NCI-H2029 treated with DMSO at 0.1 percent for 48 hours (cell line): ENCODE data around the gene KRT74.

Source experiments
- DNase-seq: peaks from one replicate; lab custom pipeline; 2025; lab: John Stamatoyannopoulos, UW

Gene KRT74

GRCh38 chr12:52573306-52573705 lies 337 bp downstream of the KRT74 start:
- no peak for DNase-seq

GRCh38 chr12:52570511-52570910 lies 3.1 kb downstream of the KRT74 start:
- no peak for DNase-seq

GRCh38 chr12:52568111-52568510 lies 5.5 kb downstream of the KRT74 start:
- DNase-seq: no peak

GRCh38 chr12:52566847-52567291 lies 6.8 kb downstream of the KRT74 start:
- DNase-seq: no peak

GRCh38 chr12:52564582-52564981 lies 9.1 kb downstream of the KRT74 start:
- peak; percentile 52 for DNase-seq

GRCh38 chr12:52561880-52562449 lies 11.7 kb downstream of the KRT74 start:
- DNase-seq: peak; percentile 22

- no peak for DNase-seq
Measured at GRCh38 chr12:52559979-52560378, 13.7 kb downstream of the KRT74 start.

- no peak for DNase-seq
Measured at GRCh38 chr12:52558781-52559445, 14.7 kb downstream of the KRT74 start.

- DNase-seq: no peak
Measured at GRCh38 chr12:52557476-52557875, 16.2 kb downstream of the KRT74 start.

- DNase-seq: no peak
Measured at GRCh38 chr12:52555577-52555976, 18.1 kb downstream of the KRT74 start.

GRCh38 chr12:52552681-52553195 lies 20.9 kb downstream of the KRT74 start, which contains the start of gene KRT71:
Gene KRT71, minus strand, starts transcription at chr12:52553145. Its CDS starts 68 bp downstream, at chr12:52553077.
- DNase-seq: no peak

GRCh38 chr12:52552055-52552454 lies 21.6 kb downstream of the KRT74 start:
- no peak for DNase-seq

GRCh38 chr12:52551216-52551865 lies 22.3 kb downstream of the KRT74 start:
- no peak for DNase-seq

GRCh38 chr12:52546126-52546525 lies 27.5 kb downstream of the KRT74 start:
- DNase-seq: no peak

- no peak for DNase-seq
Measured at GRCh38 chr12:52543985-52544883, 29.4 kb downstream of the KRT74 start.

GRCh38 chr12:52542785-52543318 lies 30.8 kb downstream of the KRT74 start:
- DNase-seq: no peak

GRCh38 chr12:52542157-52542556 lies 31.5 kb downstream of the KRT74 start:
- no peak for DNase-seq

GRCh38 chr12:52541709-52542108 lies 31.9 kb downstream of the KRT74 start:
- DNase-seq: no peak

- DNase-seq: no peak
Measured at GRCh38 chr12:52540531-52540930, 33.1 kb downstream of the KRT74 start.

- no peak for DNase-seq
Measured at GRCh38 chr12:52539821-52540173, 33.8 kb downstream of the KRT74 start.

GRCh38 chr12:52539083-52539820 lies 34.4 kb downstream of the KRT74 start:
- DNase-seq: peak; percentile 96
